Osteoblast (primary cell): ENCODE measurements around the gene CGN. TPM values are rescaled to one million over a fixed set of nuclear protein-coding genes. Genes with fewer than 3 reads are reported as not detected.

Source experiments
- DNase-seq: peaks from one replicate; pipeline ENCODE4 v3.0.0; 2011; ENCODE audit warnings: low spot score, mixed read lengths; ENCODE audit not compliant: insufficient read length; ENCODE audit errors: missing footprints
- H2AFZ ChIP-seq: 2 replicates; pipeline ENCODE4 v1.6.0; 2011; ENCODE audit warnings: mild to moderate bottlenecking, low read length
- H3K27ac ChIP-seq: 2 replicates; pipeline ENCODE4 v1.5.1; 2011; ENCODE audit warnings: mild to moderate bottlenecking, low read depth, low read length, moderate library complexity
- H3K27me3 ChIP-seq: 2 replicates; pipeline ENCODE4 v1.6.0; 2012; ENCODE audit warnings: mild to moderate bottlenecking, control low read depth, inconsistent platforms, low read length, moderate library complexity; ENCODE audit not compliant: insufficient read depth
- H3K36me3 ChIP-seq: 2 replicates; pipeline ENCODE4 v1.5.1; 2011; ENCODE audit warnings: mild to moderate bottlenecking, low read length, control low read depth, moderate library complexity; ENCODE audit not compliant: insufficient read depth
- H3K4me1 ChIP-seq: 2 replicates; pipeline ENCODE4 v1.5.1; 2011; ENCODE audit warnings: mild to moderate bottlenecking, low read length, control low read depth, moderate library complexity; ENCODE audit not compliant: insufficient read depth
- H3K4me2 ChIP-seq: 2 replicates; pipeline ENCODE4 v1.6.0; 2011; ENCODE audit warnings: mild to moderate bottlenecking, low read length; ENCODE audit not compliant: insufficient read depth
- H3K4me3 ChIP-seq: fragments of 200-600 bp; sonication (generic); 3 replicates; pipeline ENCODE4 v1.5.1; 2012; ENCODE audit warnings: mild to moderate bottlenecking, low read length, inconsistent platforms; ENCODE audit not compliant: insufficient read depth
- H3K79me2 ChIP-seq: 2 replicates; pipeline ENCODE4 v1.6.0; 2012; ENCODE audit warnings: mild to moderate bottlenecking, low read length, control low read depth, inconsistent platforms; ENCODE audit not compliant: insufficient read depth
- H3K9me3 ChIP-seq: 2 replicates; pipeline ENCODE4 v1.5.1; 2011; ENCODE audit warnings: low read depth, low read length, control low read depth
- H4K20me1 ChIP-seq: 2 replicates; pipeline ENCODE4 v1.6.0; 2012; ENCODE audit warnings: mild to moderate bottlenecking, low read length, control low read depth; ENCODE audit not compliant: insufficient read depth
- CTCF ChIP-seq: IDR thresholded peaks from 2 replicates; pipeline ENCODE4 v1.5.1; 2011; ENCODE audit warnings: mild to moderate bottlenecking, low read depth, low read length, moderate library complexity; ENCODE audit errors: extremely low read depth
- total RNA-seq: library from RNA; depleted of rRNA; stranded (reverse); fragments of >200 nt; gene quantifications from 2 replicates; pipeline ENCODE4 v1.2.3, GENCODE V29; 2012

Gene CGN
- total RNA-seq, 1 donor: not detected

GRCh38 chr1:151482017-151482416, 29.2 kb upstream of the CGN start:
- no peak overlapping the region for H3K4me2 ChIP-seq
- H3K79me2 ChIP-seq: no peaks in the 10 kb centered on the region
- H3K9me3 ChIP-seq: no peaks in the 10 kb centered on the region
- H3K27me3 ChIP-seq: no peaks in the 10 kb centered on the region
- H3K27ac ChIP-seq: no peak overlapping the region
- no peak overlapping the region for H2AFZ ChIP-seq
- H3K4me3 ChIP-seq: no peak overlapping the region
- H4K20me1 ChIP-seq: no peaks in the 10 kb centered on the region
- H3K36me3 ChIP-seq: no peaks in the 10 kb centered on the region
- peaks cover 4% of the 10 kb centered on the region for H3K4me1 ChIP-seq
- no peak for DNase-seq
- no peak for TF ChIP-seq CTCF

- H3K79me2 ChIP-seq: no peaks in the 10 kb centered on the region
- no peak for TF ChIP-seq CTCF
- no peak for DNase-seq
- H3K4me1 ChIP-seq: no peaks in the 10 kb centered on the region
- no peaks in the 10 kb centered on the region for H4K20me1 ChIP-seq
- no peak overlapping the region for H3K27ac ChIP-seq
- no peak overlapping the region for H2AFZ ChIP-seq
- H3K27me3 ChIP-seq: no peaks in the 10 kb centered on the region
- H3K4me3 ChIP-seq: no peak overlapping the region
- H3K4me2 ChIP-seq: no peak overlapping the region
- no peaks in the 10 kb centered on the region for H3K36me3 ChIP-seq
- no peaks in the 10 kb centered on the region for H3K9me3 ChIP-seq
Measured at GRCh38 chr1:151485685-151486255, 25.4 kb upstream of the CGN start.

- Histone ChIP-seq H3K9me3 (no peaks in the 10 kb centered on the region), H3K79me2 (no peaks in the 10 kb centered on the region), H3K27me3 (peaks cover under 1% of the 10 kb centered on the region), H2AFZ (no peak overlapping the region), H3K36me3 (no peaks in the 10 kb centered on the region), H3K4me1 (no peaks in the 10 kb centered on the region), H3K4me2 (no peak overlapping the region), H3K27ac (no peak overlapping the region), H4K20me1 (no peaks in the 10 kb centered on the region), H3K4me3 (no peak overlapping the region)
- no peak for DNase-seq
- TF ChIP-seq CTCF: no peak
Measured at GRCh38 chr1:151486557-151486956, 24.6 kb upstream of the CGN start.

- Histone ChIP-seq H4K20me1 (no peaks in the 10 kb centered on the region), H3K9me3 (no peaks in the 10 kb centered on the region), H3K4me3 (no peak overlapping the region), H3K79me2 (no peaks in the 10 kb centered on the region), H3K27me3 (peaks cover 11% of the 10 kb centered on the region), H3K4me1 (peaks cover 7% of the 10 kb centered on the region), H3K4me2 (no peak overlapping the region), H3K36me3 (no peaks in the 10 kb centered on the region), H2AFZ (no peak overlapping the region), H3K27ac (no peak overlapping the region)
- DNase-seq: no peak
- no peak for TF ChIP-seq CTCF
Measured at GRCh38 chr1:151491641-151492040, 19.5 kb upstream of the CGN start.
